T-helper 17 cell (primary cell): ENCODE data around the gene TRAPPC2. TPM values are rescaled to one million over a fixed set of nuclear protein-coding genes. Genes with fewer than 3 reads are reported as not detected.

Experiments
- ATAC-seq: fragments of 150-1000 bp; cut with Tn5 transposase; 2 replicates; pipeline ENCODE4 v1.10.0; 2021; ENCODE audit warnings: mild to moderate bottlenecking, moderate library complexity
- DNase-seq, 3 donors: peaks; one replicate each; pipeline versions ENCODE4 v3.0.0 to v3.0.0-alpha.2; 2020 to 2021
- H3K9me3 ChIP-seq: one replicate; pipeline ENCODE4 v1.7.0; 2013; ENCODE audit warnings: low read length, mild to moderate bottlenecking; ENCODE audit not compliant: control insufficient read depth, poor library complexity, severe bottlenecking
- H3K27ac Mint-ChIP-seq: one replicate; pipeline ENCODE4 v1.8.0; 2022; ENCODE audit warnings: mild to moderate bottlenecking, moderate library complexity, mixed read lengths
- H3K27me3 Mint-ChIP-seq: one replicate; pipeline ENCODE4 v1.8.0; 2022; ENCODE audit warnings: mixed read lengths
- H3K36me3 Mint-ChIP-seq: one replicate; pipeline ENCODE4 v1.8.0; 2022; ENCODE audit warnings: low read depth, mixed read lengths
- H3K4me1 Mint-ChIP-seq: one replicate; pipeline ENCODE4 v1.8.0; 2022; ENCODE audit warnings: mild to moderate bottlenecking, mixed read lengths
- H3K4me3 Mint-ChIP-seq: one replicate; pipeline ENCODE4 v1.8.0; 2022; ENCODE audit warnings: mild to moderate bottlenecking, moderate library complexity, mixed read lengths
- total RNA-seq, 4 donors: library from RNA in 2 of 4; stranded (reverse) in 2 of 4; gene quantifications; one replicate each; pipeline ENCODE4 v1.2.3 and lab custom pipeline; 2022 to 2026

The TRAPPC2 gene
- total RNA-seq, 2 donors from 2014 or later = 31.9 to 35.8 TPM

GRCh38 chrX:13703135-13703534 lies 31.3 kb downstream of the TRAPPC2 start:
- Mint-ChIP-seq H3K27me3 (no peaks in the 10 kb centered on the region), H3K27ac (no peak overlapping the region), H3K36me3 (peaks cover 3% of the 10 kb centered on the region), H3K4me1 (peaks cover 30% of the 10 kb centered on the region), H3K4me3 (no peak overlapping the region)
- H3K9me3 ChIP-seq = no peaks in the 10 kb centered on the region
- DNase-seq (no peak), ATAC-seq (no peak)

- H3K27ac Mint-ChIP-seq = peak overlapping the region; percentile 80
- no peak for ATAC-seq
- H3K9me3 ChIP-seq = no peaks in the 10 kb centered on the region
- peaks cover 3% of the 10 kb centered on the region for H3K36me3 Mint-ChIP-seq
- DNase-seq = no peak
- peak overlapping the region; percentile 67 for H3K4me3 Mint-ChIP-seq
- H3K4me1 Mint-ChIP-seq = peaks cover 31% of the 10 kb centered on the region
- no peaks in the 10 kb centered on the region for H3K27me3 Mint-ChIP-seq
Measured at GRCh38 chrX:13702111-13702789, 32.2 kb downstream of the TRAPPC2 start.

GRCh38 chrX:13700380-13700779 lies 34.0 kb downstream of the TRAPPC2 start:
- Mint-ChIP-seq H3K27ac (no peak overlapping the region), H3K4me3 (no peak overlapping the region), H3K27me3 (no peaks in the 10 kb centered on the region), H3K4me1 (peaks cover 37% of the 10 kb centered on the region), H3K36me3 (no peaks in the 10 kb centered on the region)
- ATAC-seq = no peak
- DNase-seq = no peak
- H3K9me3 ChIP-seq = no peaks in the 10 kb centered on the region

- Mint-ChIP-seq H3K27ac (peak overlapping the region; percentile 83), H3K4me1 (peaks cover 42% of the 10 kb centered on the region), H3K36me3 (no peaks in the 10 kb centered on the region), H3K4me3 (peak overlapping the region; percentile 65), H3K27me3 (no peaks in the 10 kb centered on the region)
- H3K9me3 ChIP-seq = no peaks in the 10 kb centered on the region
- ATAC-seq = no peak
- DNase-seq = no peak
Measured at GRCh38 chrX:13699183-13699826, 35.1 kb downstream of the TRAPPC2 start.

- Mint-ChIP-seq H3K36me3 (no peaks in the 10 kb centered on the region), H3K4me1 (peaks cover 44% of the 10 kb centered on the region), H3K27ac (peak overlapping the region; percentile 83), H3K27me3 (no peaks in the 10 kb centered on the region), H3K4me3 (no peak overlapping the region)
- DNase-seq (no peak), ATAC-seq (no peak)
- no peaks in the 10 kb centered on the region for H3K9me3 ChIP-seq
Measured at GRCh38 chrX:13698432-13698831, 36.0 kb downstream of the TRAPPC2 start.

- H3K9me3 ChIP-seq = no peaks in the 10 kb centered on the region
- H3K27ac Mint-ChIP-seq = no peak overlapping the region
- H3K4me3 Mint-ChIP-seq = no peak overlapping the region
- no peaks in the 10 kb centered on the region for H3K36me3 Mint-ChIP-seq
- H3K27me3 Mint-ChIP-seq = no peaks in the 10 kb centered on the region
- ATAC-seq = no peak
- no peak for DNase-seq
- H3K4me1 Mint-ChIP-seq = peaks cover 48% of the 10 kb centered on the region
Measured at GRCh38 chrX:13697976-13698375, 36.4 kb downstream of the TRAPPC2 start.

DNA sequence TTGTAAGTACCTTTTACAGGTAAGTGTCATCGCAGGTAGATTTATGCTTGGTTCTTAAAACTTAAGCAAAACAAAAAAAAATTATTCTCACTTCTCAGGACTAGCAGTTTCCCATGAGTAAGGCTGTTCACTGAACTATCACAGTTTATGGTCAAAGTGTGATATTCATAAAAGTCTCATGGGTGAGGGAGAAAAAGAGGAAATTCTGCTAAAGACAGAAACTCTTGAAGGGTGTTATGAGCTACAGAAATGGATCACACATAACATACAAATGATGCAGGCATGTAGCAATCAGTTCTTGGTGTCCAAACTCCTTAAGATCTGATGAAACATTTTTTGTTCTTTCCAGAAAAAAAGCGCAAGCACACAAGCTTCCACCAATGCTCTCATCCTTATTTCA lies 37.0 kb downstream of the TRAPPC2 start:
- DNase-seq = no peak
- ATAC-seq = no peak
- H3K9me3 ChIP-seq = no peaks in the 10 kb centered on the region
- Mint-ChIP-seq H3K4me3 (no peak overlapping the region), H3K36me3 (no peaks in the 10 kb centered on the region), H3K27ac (no peak overlapping the region), H3K27me3 (no peaks in the 10 kb centered on the region), H3K4me1 (peaks cover 51% of the 10 kb centered on the region)

DNA sequence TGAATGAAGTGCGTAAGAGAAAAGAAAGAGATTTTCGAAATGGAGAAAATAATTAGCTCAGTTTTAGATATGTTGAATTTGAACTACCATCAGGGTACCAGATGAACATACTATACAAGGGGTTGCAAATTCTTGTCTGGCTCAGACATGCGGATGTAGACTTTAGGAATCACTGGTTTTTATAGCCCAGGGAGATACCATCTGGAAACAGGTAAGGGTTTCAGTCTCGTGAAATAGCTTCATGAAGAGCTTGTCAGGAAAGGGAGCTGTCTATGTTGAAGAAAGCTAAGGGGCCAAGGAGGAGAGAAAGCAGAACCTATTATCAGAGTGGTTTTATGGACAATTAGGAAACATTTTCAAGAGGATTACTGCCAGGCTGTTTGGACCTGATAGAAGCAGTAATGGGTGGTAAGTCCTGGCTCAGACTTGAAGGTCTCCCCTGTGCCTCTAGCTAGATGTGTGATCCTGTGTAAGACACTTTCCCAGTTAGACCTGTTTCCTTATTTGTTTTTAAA lies 38.8 kb downstream of the TRAPPC2 start:
- Mint-ChIP-seq H3K36me3 (no peaks in the 10 kb centered on the region), H3K27ac (peak overlapping the region; percentile 68), H3K4me1 (peaks cover 41% of the 10 kb centered on the region), H3K4me3 (no peak overlapping the region), H3K27me3 (no peaks in the 10 kb centered on the region)
- no peak for DNase-seq
- no peak for ATAC-seq
- no peaks in the 10 kb centered on the region for H3K9me3 ChIP-seq

DNA sequence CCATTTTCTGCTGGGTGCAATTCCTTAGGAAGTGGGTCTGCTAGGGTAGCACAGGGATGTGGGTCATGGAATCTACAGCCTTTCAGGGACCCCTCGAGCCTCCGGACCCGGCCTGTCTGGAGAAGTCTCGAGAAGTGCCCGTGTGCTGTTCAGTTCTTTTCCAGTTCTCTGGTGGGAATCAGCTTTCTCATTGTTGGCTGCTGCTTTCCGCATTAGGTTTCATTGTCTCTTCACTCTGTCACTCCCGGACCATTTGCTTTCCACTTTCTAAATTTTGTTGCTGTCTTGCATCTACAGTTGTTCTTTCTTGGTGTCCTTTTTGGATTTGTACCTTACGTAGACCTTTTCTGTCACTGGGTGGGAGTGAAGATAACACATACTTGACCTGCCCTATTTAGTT lies 39.4 kb downstream of the TRAPPC2 start:
- H3K4me3 Mint-ChIP-seq = no peak overlapping the region
- DNase-seq (no peak), ATAC-seq (no peak)
- no peaks in the 10 kb centered on the region for H3K36me3 Mint-ChIP-seq
- H3K27ac Mint-ChIP-seq = peak overlapping the region; percentile 68
- no peaks in the 10 kb centered on the region for H3K27me3 Mint-ChIP-seq
- peaks cover 43% of the 10 kb centered on the region for H3K4me1 Mint-ChIP-seq
- H3K9me3 ChIP-seq = no peaks in the 10 kb centered on the region

GRCh38 chrX:13694359-13694758 lies 40.1 kb downstream of the TRAPPC2 start:
- no peaks in the 10 kb centered on the region for H3K9me3 ChIP-seq
- H3K4me1 Mint-ChIP-seq = peaks cover 41% of the 10 kb centered on the region
- H3K27ac Mint-ChIP-seq = no peak overlapping the region
- no peaks in the 10 kb centered on the region for H3K36me3 Mint-ChIP-seq
- H3K4me3 Mint-ChIP-seq = no peak overlapping the region
- no peaks in the 10 kb centered on the region for H3K27me3 Mint-ChIP-seq
- ATAC-seq = no peak
- DNase-seq = no peak

DNA sequence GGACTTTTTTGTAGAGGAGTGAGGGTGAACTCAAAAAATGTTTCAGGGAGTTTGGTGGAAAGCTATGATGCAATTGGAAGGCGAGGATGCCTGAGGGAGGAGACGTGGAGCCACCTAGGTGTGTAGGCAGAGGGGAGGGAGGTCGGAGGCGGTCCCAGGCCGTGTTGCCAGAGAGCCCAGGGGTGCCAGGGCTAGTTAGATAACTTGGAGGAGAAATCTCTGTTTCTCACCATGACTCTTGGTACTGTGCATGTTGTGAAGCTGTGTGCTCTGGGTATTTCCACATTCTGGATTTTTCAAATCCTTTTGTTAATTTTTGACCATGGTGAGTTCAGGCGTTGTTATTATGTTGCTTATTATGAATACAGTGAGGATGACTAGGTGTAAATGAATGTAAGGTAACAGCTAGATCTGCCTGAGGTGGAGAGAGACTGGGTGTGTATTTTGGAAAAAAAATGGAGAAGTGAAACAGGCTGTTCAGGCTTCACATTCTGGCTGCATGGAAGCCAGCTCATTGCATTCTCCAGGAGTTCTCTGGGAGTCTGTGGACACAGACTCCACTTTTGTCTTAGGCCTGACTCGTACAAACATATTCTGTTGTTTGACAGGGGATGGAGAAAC lies 41.0 kb downstream of the TRAPPC2 start:
- H3K27ac Mint-ChIP-seq = peak overlapping the region; percentile 81
- no peaks in the 10 kb centered on the region for H3K9me3 ChIP-seq
- DNase-seq (no peak), ATAC-seq (no peak)
- H3K4me1 Mint-ChIP-seq = peaks cover 37% of the 10 kb centered on the region
- H3K36me3 Mint-ChIP-seq = no peaks in the 10 kb centered on the region
- no peaks in the 10 kb centered on the region for H3K27me3 Mint-ChIP-seq
- H3K4me3 Mint-ChIP-seq = peak overlapping the region; percentile 81

GRCh38 chrX:13692771-13693231 lies 41.6 kb downstream of the TRAPPC2 start:
- DNase-seq (no peak), ATAC-seq (no peak)
- H3K27ac Mint-ChIP-seq = peak overlapping the region; percentile 81
- H3K4me3 Mint-ChIP-seq = peak overlapping the region; percentile 81
- peaks cover 37% of the 10 kb centered on the region for H3K4me1 Mint-ChIP-seq
- H3K27me3 Mint-ChIP-seq = no peaks in the 10 kb centered on the region
- H3K9me3 ChIP-seq = no peaks in the 10 kb centered on the region
- H3K36me3 Mint-ChIP-seq = no peaks in the 10 kb centered on the region

GRCh38 chrX:13691841-13692371 lies 42.5 kb downstream of the TRAPPC2 start:
- Mint-ChIP-seq H3K4me1 (peaks cover 37% of the 10 kb centered on the region), H3K36me3 (no peaks in the 10 kb centered on the region), H3K27me3 (no peaks in the 10 kb centered on the region), H3K27ac (peak overlapping the region; percentile 81), H3K4me3 (no peak overlapping the region)
- ATAC-seq (no peak), DNase-seq (no peak)
- no peaks in the 10 kb centered on the region for H3K9me3 ChIP-seq
